Keratinocyte (primary cell): ENCODE measurements around the gene CTCF.

ENCODE experiments used
- CTCF ChIP-seq, 3 experiments: IDR thresholded peaks in 1 of 3; conservative IDR thresholded peaks in 1 of 3; optimal IDR thresholded peaks in 1 of 3; 2 replicates in 2 of 3; 3 replicates in 1 of 3; pipeline versions ENCODE3 to v1.5.1; 2011; ENCODE audit warnings: low read length in 3 of 3, mild to moderate bottlenecking in 3 of 3, moderate library complexity in 2 of 3, control low read depth in 1 of 3, inconsistent platforms in 1 of 3; ENCODE audit not compliant: insufficient read depth in 2 of 3; ENCODE audit errors: extremely low read depth in 1 of 3
- EZH2 ChIP-seq: IDR thresholded peaks from one replicate; pipeline ENCODE4 v1.6.1; 2012; ENCODE audit warnings: inconsistent platforms, mild to moderate bottlenecking, low read length, moderate library complexity

- TF ChIP-seq CTCF (optimal IDR thresholded peaks at IDR 0.05 in 1 of 3, IDR thresholded peaks at IDR 0.05 in 1 of 3, conservative IDR thresholded peaks at IDR 0.05 in 1 of 3; ENCODE audit: extremely low read depth in 1 of 3, insufficient read depth in 2 of 3, low read length in 3 of 3) (no peak), EZH2 (no peak)
Measured at GRCh38 chr16:67538666-67539101, 23.6 kb upstream of the CTCF start.
